Measurements from ENCODE around the gene IL1F10. TPM values are rescaled to one million over a fixed set of nuclear protein-coding genes. Genes with fewer than 3 reads are reported as not detected.

Gene IL1F10
- total RNA-seq, 2 experiments from 2014 or later: not detected

DNA sequence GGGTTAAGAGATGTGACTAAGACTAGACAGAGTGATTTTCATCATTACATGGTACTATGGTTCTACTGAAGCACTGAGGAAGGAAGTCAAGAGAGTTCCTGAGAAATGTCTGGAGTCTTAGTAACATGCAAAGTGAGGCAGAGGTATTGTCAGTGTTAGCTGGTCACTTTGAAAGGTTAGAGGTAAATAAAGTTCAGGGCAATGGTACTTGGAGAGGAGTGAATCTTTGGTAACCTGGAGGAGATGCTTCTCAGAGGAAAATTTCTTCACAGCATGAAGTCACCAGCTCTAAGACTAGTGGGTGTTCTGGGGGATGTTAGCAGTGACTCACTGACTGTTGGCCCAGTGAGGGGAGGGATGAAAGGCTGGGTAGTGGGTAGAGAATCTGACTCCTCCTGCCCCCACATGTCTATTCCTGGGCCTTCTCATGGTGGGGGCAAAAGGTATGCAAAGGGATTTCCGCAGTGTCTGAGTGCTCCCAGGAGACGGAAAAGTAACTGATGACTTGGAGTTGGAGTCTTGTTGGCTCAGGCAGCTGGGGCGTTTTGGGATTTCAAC lies 36.4 kb downstream of the IL1F10 start:
- Mint-ChIP-seq H3K27ac (peak overlapping the region; percentile 88), H3K27me3 (ENCODE audit: low read depth) (peaks cover 2% of the 10 kb centered on the region), H3K9me3 (peaks cover 8% of the 10 kb centered on the region), H3K4me1 (ENCODE audit: low read depth) (peaks cover 25% of the 10 kb centered on the region), H3K4me3 (no peak overlapping the region), H3K36me3 (ENCODE audit: low read depth) (no peaks in the 10 kb centered on the region)
- peak; percentile 18 for DNase-seq
- intact Hi-C loops (cut with micrococcal nuclease): loop anchor here (2.0 kb wide), 2 partner anchors 21 to 71 kb away; no protein-coding TSS in a partner anchor
- CTCF ChIA-PET: interaction anchor here (0.8 kb wide), 2 partner anchors 34 kb away, joined by 3 read pairs; no protein-coding TSS in a partner anchor

- peaks cover 25% of the 10 kb centered on the region for H3K4me1 Mint-ChIP-seq (ENCODE audit: low read depth)
- H3K36me3 Mint-ChIP-seq (ENCODE audit: low read depth): no peaks in the 10 kb centered on the region
- H3K9me3 Mint-ChIP-seq: peaks cover 8% of the 10 kb centered on the region
- no peak overlapping the region for H3K4me3 Mint-ChIP-seq
- CTCF ChIA-PET: interaction anchor here (0.8 to 0.9 kb wide), 2 partner anchors 25 to 33 kb away, joined by 3 read pairs; no protein-coding TSS in a partner anchor
- peak; percentile 70 for DNase-seq
- H3K27ac Mint-ChIP-seq: peak overlapping the region; percentile 88
- H3K27me3 Mint-ChIP-seq (ENCODE audit: low read depth): peaks cover 2% of the 10 kb centered on the region
- intact Hi-C loops (cut with micrococcal nuclease): loop anchor here (2.0 kb wide), 2 partner anchors 20 to 70 kb away; no protein-coding TSS in a partner anchor
These were observed 37.4 kb downstream of the IL1F10 start for GRCh38 chr2:113105047-113105785.

GRCh38 chr2:113111121-113111520 lies 43.4 kb downstream of the IL1F10 start:
- Mint-ChIP-seq H3K27me3 (ENCODE audit: low read depth) (peaks cover 2% of the 10 kb centered on the region), H3K9me3 (no peaks in the 10 kb centered on the region), H3K27ac (no peak overlapping the region), H3K4me3 (no peak overlapping the region), H3K4me1 (ENCODE audit: low read depth) (no peaks in the 10 kb centered on the region), H3K36me3 (ENCODE audit: low read depth) (no peaks in the 10 kb centered on the region)
- CTCF ChIA-PET: interaction anchor here (0.7 kb wide), 1 partner anchor 28 kb away, joined by 3 read pairs; no protein-coding TSS in a partner anchor
- intact Hi-C loops (cut with micrococcal nuclease): no loop called here
- no peak for DNase-seq

GRCh38 chr2:113111823-113112287 lies 44.1 kb downstream of the IL1F10 start:
- peaks cover 2% of the 10 kb centered on the region for H3K27me3 Mint-ChIP-seq (ENCODE audit: low read depth)
- peaks cover 5% of the 10 kb centered on the region for H3K4me1 Mint-ChIP-seq (ENCODE audit: low read depth)
- CTCF ChIA-PET: no interaction called here

GRCh38 chr2:113112441-113112840 lies 44.7 kb downstream of the IL1F10 start:
- Mint-ChIP-seq H3K27me3 (ENCODE audit: low read depth) (no peaks in the 10 kb centered on the region), H3K4me3 (no peak overlapping the region), H3K27ac (no peak overlapping the region), H3K36me3 (ENCODE audit: low read depth) (no peaks in the 10 kb centered on the region), H3K4me1 (ENCODE audit: low read depth) (peaks cover 10% of the 10 kb centered on the region), H3K9me3 (no peaks in the 10 kb centered on the region)
- intact Hi-C loops (cut with micrococcal nuclease): no loop called here
- no peak for DNase-seq
- CTCF ChIA-PET: interaction anchor here (2.7 kb wide), 1 partner anchor 25 kb away, joined by 11 read pairs; no protein-coding TSS in a partner anchor

More at GRCh38 chr2:113111823-113112287, 44.1 kb downstream of the IL1F10 start:
- intact Hi-C loops (cut with micrococcal nuclease): no loop called here
- Mint-ChIP-seq H3K27ac (no peak overlapping the region), H3K9me3 (no peaks in the 10 kb centered on the region), H3K4me3 (no peak overlapping the region), H3K36me3 (ENCODE audit: low read depth) (no peaks in the 10 kb centered on the region)
- no peak for DNase-seq

- CTCF ChIA-PET: interaction anchor here (1.3 to 2.7 kb wide), 2 partner anchors 24 to 86 kb away, joined by 5 to 11 read pairs; no protein-coding TSS in a partner anchor
- Mint-ChIP-seq H3K4me1 (ENCODE audit: low read depth) (peaks cover 12% of the 10 kb centered on the region), H3K9me3 (no peaks in the 10 kb centered on the region), H3K36me3 (ENCODE audit: low read depth) (no peaks in the 10 kb centered on the region), H3K27me3 (ENCODE audit: low read depth) (no peaks in the 10 kb centered on the region), H3K27ac (no peak overlapping the region), H3K4me3 (no peak overlapping the region)
- intact Hi-C loops (cut with micrococcal nuclease): no loop called here
- DNase-seq: no peak
These were observed 45.1 kb downstream of the IL1F10 start for GRCh38 chr2:113112871-113113270.

- CTCF ChIA-PET: interaction anchor here (1.3 to 2.7 kb wide), 2 partner anchors 24 to 85 kb away, joined by 5 to 11 read pairs; no protein-coding TSS in a partner anchor
- H3K9me3 Mint-ChIP-seq: no peaks in the 10 kb centered on the region
- DNase-seq: no peak
- no peak overlapping the region for H3K27ac Mint-ChIP-seq
- peaks cover 12% of the 10 kb centered on the region for H3K4me1 Mint-ChIP-seq (ENCODE audit: low read depth)
- H3K4me3 Mint-ChIP-seq: no peak overlapping the region
- intact Hi-C loops (cut with micrococcal nuclease): no loop called here
- H3K36me3 Mint-ChIP-seq (ENCODE audit: low read depth): no peaks in the 10 kb centered on the region
- no peaks in the 10 kb centered on the region for H3K27me3 Mint-ChIP-seq (ENCODE audit: low read depth)
These were observed 46.0 kb downstream of the IL1F10 start for GRCh38 chr2:113113807-113114206.

DNA sequence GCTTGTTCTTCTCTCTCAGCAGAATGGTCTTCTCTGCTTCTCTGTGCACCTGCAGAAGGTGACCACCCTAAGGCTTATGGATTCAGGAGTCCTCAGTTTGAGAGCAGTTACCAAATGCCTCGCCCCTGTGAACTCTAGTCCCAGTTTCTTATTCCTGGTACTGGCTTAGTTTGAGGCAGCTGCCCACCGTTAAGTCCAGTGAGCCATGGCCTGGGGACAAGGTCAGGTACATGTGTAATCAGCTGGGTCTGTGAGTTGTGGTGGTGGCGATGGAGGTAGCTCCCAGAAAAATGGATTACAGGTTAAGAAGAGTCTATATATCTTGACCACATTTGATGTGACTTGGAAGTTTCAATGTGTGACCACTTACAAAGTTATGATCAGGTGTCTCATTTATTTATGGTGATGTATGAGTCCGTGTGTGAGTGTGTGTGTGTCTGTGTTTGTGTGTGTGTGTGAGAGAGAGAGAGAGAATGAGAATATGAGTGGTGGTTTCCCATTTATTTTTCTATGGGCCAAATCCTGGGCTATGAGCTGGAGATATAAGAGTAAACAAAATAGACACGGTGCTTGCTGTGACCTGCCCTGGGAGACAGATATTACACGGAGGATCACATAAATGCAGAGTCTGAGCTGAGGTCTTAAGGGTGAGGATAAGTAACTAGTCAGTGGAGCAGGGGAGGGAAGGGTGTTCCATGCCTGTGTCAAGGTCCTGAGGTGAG lies 46.6 kb downstream of the IL1F10 start:
- no peak for DNase-seq
- Mint-ChIP-seq H3K4me1 (ENCODE audit: low read depth) (peaks cover 12% of the 10 kb centered on the region), H3K36me3 (ENCODE audit: low read depth) (no peaks in the 10 kb centered on the region), H3K27me3 (ENCODE audit: low read depth) (no peaks in the 10 kb centered on the region), H3K27ac (no peak overlapping the region), H3K9me3 (no peaks in the 10 kb centered on the region), H3K4me3 (no peak overlapping the region)
- CTCF ChIA-PET: interaction anchor here (1.0 to 2.7 kb wide), 3 partner anchors 23 to 257 kb away, joined by 5 to 11 read pairs (median 6); no protein-coding TSS in a partner anchor
- intact Hi-C loops (cut with micrococcal nuclease): no loop called here

DNA sequence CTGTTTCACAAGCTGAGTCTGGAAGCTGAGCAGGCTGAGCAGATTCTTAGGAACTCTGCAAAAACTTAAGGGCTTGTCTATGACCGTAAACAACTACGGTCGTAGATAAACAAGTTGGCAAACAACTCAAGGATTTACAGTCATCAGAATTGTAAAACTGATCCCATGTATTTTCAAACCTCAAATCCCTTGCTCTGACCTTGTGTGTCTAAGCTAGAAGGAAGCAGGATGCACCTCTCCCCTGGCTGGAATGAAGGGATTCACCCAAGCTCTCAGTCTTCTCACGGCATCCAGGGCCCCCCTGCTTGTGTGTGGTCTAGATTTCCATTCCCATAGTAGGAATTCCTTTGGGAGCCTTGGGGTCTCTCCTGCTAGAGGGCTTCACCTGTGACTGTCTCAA lies 47.2 kb downstream of the IL1F10 start:
- no peak overlapping the region for H3K4me3 Mint-ChIP-seq
- no peak for DNase-seq
- H3K27ac Mint-ChIP-seq: no peak overlapping the region
- H3K9me3 Mint-ChIP-seq: no peaks in the 10 kb centered on the region
- no peaks in the 10 kb centered on the region for H3K36me3 Mint-ChIP-seq (ENCODE audit: low read depth)
- intact Hi-C loops (cut with micrococcal nuclease): loop anchor here (5.0 kb wide), 1 partner anchor 33 kb away; no protein-coding TSS in a partner anchor
- CTCF ChIA-PET: interaction anchor here (1.0 kb wide), 1 partner anchor 256 kb away, joined by 6 read pairs; no protein-coding TSS in a partner anchor
- H3K27me3 Mint-ChIP-seq (ENCODE audit: low read depth): no peaks in the 10 kb centered on the region
- peaks cover 12% of the 10 kb centered on the region for H3K4me1 Mint-ChIP-seq (ENCODE audit: low read depth)

DNA sequence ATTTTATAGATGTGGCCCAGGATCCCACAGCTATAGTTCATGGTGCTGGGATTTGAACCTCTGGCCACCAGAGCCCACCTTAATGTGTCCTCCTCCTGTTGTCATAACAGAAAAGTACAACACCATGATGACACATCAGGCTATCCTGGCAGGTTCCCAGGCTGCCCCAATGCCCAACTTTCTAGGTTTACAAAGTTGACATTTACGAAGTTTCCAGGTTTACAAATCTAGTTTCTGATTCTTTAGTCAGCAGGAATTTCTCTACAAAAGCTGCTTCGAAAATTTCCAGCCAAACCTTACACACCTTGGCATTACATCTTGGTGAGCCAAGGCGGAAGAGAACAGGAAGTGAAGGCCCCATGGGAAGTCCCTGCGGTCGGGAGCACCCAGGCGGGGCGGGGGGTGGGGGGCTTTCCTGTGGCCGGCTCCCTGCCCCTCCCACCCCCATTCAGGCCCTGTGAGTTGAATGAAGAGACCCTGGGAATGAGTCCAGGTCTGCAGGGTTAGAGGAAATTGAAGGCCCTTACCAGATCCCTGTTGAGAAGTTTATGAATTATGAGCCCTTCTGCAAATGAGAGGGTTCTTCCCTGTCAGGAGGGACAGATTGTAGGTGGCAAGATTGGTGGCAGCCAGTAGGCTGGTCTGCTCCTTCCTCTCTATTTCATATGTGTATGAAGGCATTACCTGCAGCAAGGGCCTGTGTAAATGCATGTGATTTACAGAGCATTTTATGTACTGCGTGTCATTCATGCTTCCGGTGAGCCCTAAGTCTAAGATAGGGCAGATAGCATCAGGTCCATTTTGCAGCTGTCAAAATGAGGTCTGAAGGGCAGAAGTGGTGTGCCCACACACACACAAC lies 48.6 kb downstream of the IL1F10 start:
- intact Hi-C loops (cut with micrococcal nuclease): loop anchor here (1.0 to 5.0 kb wide), 4 partner anchors 8 to 42 kb away; no protein-coding TSS in a partner anchor
- CTCF ChIA-PET: interaction anchor here (1.1 to 1.3 kb wide), 2 partner anchors 20 to 34 kb away, joined by 3 to 5 read pairs; no protein-coding TSS in a partner anchor
- Mint-ChIP-seq H3K4me3 (no peak overlapping the region), H3K4me1 (ENCODE audit: low read depth) (peaks cover 14% of the 10 kb centered on the region), H3K36me3 (ENCODE audit: low read depth) (no peaks in the 10 kb centered on the region), H3K9me3 (no peaks in the 10 kb centered on the region), H3K27ac (no peak overlapping the region), H3K27me3 (ENCODE audit: low read depth) (no peaks in the 10 kb centered on the region)
- DNase-seq: peak; percentile 51
